ENCODE measurements around the gene COPS6.
A peak's percentile ranks its signal among the peaks of the same experiment; 100 is the strongest.

Gene COPS6

DNA sequence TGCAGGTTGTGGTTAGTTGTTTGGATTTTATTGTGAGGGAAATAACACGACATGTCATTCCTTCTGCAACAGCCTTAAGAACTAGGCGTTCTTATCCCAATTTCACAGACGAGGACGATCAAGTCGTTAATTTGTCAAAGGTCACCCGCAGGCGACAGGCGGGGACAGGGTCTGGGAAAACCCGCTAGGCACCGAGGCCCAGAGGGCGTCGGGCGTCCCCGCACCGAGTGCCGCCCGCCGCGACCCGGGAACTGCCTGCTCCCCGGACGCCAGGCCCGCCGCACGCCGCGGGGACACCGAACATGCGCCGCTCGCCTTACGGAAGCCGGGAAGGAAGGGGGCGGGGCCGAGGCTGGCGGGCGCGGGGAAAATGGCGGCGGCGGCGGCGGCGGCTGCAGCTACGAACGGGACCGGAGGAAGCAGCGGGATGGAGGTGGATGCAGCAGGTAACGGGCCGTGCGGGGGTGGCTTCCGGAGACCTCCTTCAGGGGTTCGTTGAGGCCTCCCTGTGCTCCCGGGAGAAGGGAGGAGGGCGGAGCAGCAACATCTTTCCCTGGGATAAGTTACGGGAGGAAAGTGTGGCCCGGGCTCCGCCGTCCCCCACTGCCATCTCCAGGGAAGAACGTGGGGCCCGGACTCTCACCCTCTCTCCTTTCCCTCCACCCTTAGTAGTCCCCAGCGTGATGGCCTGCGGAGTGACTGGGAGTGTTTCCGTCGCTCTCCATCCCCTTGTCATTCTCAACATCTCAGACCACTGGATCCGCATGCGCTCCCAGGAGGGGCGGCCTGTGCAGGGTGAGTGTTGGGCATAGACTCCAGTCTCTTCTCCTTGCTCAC, at the start of gene COPS6:
COPS6 (plus strand) TSS at position 349 of the 837 bp plus-strand sequence; CDS start at position 371, 22 bp downstream.
- peak; percentile 85 for DNase-seq (ENCODE audit: low spot score)

DNA sequence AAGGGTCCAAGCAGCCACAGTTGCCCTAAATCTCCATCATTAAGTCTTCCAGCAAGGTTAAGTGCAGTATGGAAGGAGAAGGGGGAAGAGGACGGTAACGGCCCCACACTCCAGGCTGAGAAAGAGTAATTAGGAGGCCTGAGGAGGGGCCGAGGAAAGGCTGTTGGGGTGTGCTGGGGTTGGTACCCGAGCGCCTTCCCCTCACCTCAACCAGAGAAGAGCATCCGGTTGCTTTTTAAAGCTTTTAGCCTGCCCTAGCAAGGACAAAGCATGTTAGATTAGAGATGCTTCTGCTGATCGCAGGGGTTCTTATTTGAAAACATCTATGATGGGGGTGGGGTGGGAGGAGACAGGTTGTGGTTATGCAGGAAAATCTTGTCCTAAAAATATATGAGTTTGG, 48.2 kb upstream of the COPS6 start:
- DNase-seq (ENCODE audit: low spot score), result no peak

DNA sequence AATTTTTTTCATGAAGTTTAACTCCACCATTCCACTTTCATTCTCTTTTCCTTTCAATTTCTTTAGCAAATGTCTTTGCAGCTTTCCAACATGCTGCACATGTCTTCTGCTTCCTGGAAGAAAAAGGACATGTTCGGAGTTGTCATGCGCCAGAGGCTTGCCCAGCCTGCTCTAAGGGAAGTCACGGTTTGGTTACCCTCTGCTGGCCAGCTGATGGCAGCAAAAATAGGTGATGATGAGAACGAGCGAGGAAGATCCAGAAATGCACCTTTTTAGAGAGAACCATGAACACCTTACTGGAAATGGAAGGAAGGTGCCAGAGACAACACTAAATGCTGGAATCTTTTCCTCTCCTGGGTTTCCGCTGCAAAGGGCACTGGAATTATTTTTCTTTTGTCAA, 44.1 kb upstream of the COPS6 start:
- no peak for DNase-seq (ENCODE audit: low spot score)

DNA sequence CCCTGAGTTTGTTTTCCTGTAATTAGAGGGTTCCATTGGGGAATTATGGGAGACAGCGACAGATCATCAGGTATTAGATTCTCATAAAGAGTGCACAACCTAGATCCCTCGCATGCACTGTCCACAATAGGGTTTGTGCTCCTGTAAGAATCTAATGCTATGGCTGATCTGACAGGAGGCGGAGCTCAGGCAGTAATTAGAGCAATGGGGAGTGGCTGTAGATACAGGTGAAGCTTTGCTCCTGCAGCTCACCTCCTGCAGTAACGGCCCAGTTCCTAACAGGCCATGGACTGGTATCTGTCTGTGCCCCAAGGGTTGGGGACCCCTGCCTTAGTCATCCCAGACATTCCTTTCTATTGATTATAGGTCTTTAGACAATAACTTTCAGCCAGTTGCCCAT, 40.1 kb upstream of the COPS6 start:
- DNase-seq (ENCODE audit: low spot score), result no peak

DNA sequence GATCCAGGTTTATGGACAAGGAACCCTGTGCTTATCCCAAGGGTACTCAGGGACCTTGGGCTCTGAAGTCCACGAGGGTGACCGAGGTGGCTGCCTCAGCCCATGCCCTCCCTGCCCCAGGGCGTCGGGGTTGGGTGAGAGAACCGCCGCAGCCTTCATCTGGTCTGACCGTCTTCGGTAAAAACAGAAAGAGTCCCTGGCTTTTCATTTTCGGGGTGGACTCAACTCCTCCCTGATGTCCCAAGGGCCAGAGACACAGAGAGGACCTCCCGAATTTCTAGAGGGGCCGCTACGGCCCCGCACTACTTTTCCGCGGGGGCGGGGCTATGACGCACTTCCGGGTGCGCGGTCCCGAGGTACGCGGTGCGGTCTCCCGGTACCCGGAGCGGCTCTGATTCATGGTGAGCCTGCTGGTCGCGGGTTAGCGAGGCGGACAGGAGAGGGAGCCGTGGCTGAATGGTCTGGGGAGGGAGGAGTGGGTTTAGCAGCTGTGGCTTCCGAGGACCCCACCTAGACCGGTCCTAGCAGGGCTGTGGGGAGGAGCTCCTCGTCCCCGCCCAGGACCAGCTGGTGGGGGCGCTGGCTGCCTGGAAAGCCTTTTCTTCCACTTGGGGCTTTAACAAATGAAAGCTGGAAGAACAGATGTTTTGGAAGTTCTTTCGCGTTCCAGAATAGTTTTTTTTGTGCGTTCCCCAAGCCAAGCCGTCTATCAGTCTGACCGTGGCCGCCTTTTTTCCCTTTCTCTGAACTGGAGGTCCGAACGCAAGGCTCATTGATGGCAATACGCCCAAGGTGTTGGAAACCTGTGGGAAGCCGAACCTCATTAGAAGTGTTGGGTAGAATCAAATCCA, 39.1 kb upstream of the COPS6 start, which contains the start of gene ZSCAN21:
ZSCAN21 (plus strand) TSS at position 334 of the 851 bp plus-strand sequence. CDS start 7,233 bp downstream, outside the sequence.
- DNase-seq (ENCODE audit: low spot score), result peak; percentile 83

DNA sequence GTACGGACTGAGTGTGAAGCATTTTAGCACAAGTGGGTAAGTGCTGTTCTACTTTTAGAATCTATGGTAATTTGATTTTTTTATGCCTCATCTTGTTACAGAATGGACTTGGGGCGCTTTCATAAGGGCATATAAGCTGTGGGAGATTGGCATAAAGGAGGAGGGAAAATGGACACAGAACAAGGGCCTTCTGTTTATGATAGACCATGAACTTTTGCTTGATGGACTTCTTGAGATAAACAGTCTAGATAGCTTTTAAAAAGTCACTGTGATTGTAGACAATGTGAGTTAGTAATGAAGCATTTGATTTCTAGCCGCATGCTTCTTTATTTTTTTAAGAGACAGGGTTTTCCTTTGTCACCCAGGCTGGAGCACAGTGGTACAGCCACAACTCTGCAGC, 37.2 kb upstream of the COPS6 start:
- DNase-seq (ENCODE audit: low spot score), result no peak

DNA sequence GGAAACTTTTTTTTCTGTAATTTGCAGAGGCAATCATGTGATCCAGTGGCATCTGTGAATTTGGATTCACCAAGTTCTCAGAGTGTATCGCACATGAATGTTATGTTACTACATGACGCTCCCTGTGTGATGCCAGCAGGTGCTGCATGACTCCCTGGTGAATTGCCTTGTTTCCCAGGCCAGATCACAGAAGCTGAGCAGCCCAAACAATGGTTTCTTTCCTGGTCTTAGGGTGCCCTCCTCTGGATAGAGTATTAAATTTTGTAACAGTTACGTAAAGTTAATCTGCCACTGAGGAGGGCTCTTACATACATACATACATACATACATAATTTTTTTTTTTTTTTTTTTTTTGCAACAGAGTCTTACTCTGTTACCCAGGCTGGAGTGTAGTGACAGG, 35.6 kb upstream of the COPS6 start:
- peak; percentile 48 for DNase-seq (ENCODE audit: low spot score)

DNA sequence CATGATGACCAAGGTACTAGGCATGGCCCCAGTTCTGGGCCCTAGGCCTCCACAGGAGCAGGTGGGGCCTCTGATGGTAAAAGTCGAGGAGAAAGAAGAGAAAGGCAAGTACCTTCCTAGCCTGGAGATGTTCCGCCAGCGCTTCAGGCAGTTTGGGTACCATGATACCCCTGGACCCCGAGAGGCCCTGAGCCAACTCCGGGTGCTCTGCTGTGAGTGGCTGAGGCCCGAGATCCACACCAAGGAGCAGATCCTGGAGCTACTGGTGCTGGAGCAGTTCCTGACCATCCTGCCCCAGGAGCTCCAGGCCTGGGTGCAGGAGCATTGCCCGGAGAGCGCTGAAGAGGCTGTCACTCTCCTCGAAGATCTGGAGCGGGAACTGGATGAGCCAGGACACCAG, 31.8 kb upstream of the COPS6 start:
- no peak for DNase-seq (ENCODE audit: low spot score)

DNA sequence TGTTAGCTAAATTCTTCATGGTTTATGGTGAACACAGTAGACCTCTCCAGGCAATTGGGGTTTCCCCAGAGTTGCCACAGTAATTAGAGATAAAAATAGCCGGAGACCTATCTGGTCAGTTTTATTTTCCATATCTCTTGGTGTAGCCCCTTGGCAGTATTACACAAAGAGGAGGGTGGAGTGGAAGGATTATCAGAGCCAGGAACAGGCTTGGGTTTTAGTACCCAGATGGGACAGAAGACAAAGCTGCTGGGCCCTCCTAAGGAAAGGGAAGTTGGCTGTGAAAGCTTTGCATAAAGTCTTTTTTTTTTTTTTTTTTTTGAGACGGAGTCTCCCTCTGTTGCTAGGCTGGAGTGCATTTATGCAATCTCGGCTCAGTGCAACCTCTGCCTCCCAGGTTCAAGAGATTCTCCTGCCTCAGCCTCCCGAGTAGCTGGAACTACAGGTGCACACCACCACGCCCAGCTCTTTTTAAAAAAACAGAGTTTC, 29.5 kb upstream of the COPS6 start:
- no peak for DNase-seq (ENCODE audit: low spot score)

DNA sequence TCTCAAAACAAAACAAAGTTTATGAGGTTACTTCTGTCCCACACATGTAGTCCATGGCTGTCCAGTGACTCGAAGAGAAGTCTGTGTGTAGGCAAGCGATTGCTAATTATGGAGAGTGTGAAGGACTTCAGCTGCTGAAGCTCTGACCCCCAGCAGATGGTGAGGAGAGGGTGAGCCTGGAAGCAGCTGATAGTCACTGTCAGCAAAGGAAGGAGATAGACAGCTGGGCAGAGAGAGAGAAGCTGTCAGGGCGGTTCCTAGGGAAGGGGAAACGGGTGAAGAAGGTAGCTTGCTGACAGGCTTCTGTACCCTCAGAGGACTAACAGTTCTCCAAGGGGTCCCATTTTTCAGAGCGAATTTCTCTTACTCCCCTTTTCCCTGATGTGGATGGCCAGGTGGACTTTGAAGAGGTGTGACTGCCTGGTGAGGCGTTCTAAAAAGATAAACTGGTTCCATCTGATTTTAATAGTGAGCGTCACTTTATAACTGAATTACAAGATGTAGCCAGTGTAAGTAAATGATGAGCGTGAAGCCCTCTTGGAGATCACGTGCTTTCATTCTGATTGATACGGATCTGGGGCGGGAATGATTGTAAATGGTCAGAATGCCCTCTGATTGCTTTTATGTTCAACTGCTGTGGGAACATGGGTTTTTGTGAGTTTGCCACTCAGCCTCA, 27.1 kb upstream of the COPS6 start:
- DNase-seq (ENCODE audit: low spot score), result no peak

DNA sequence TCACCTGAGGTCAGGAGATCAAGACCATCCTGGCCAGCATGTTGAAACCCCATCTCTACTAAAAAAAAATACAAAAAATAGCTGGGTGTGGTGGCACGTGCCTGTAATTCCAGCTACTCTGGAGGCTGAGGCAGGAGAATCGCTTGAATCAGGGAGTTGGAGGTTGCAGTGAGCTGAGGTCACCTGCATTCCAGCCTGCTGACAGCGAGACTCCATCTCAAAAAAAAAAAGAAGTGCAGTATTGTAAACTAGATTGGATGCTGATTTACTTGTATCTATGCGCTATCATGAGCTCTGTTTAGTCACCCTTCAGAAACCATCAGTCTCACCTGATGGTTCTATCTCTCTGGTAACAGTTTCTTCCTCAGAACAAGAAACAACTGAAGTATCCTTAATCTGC, 25.4 kb upstream of the COPS6 start:
- no peak for DNase-seq (ENCODE audit: low spot score)

DNA sequence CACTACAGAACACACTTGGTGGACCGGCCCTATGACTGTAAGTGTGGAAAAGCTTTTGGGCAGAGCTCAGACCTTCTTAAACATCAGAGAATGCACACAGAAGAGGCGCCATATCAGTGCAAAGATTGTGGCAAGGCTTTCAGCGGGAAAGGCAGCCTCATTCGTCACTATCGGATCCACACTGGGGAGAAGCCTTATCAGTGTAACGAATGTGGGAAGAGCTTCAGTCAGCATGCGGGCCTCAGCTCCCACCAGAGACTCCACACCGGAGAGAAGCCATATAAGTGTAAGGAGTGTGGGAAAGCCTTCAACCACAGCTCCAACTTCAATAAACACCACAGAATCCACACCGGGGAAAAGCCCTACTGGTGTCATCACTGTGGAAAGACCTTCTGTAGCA, 24.6 kb upstream of the COPS6 start:
- no peak for DNase-seq (ENCODE audit: low spot score)

DNA sequence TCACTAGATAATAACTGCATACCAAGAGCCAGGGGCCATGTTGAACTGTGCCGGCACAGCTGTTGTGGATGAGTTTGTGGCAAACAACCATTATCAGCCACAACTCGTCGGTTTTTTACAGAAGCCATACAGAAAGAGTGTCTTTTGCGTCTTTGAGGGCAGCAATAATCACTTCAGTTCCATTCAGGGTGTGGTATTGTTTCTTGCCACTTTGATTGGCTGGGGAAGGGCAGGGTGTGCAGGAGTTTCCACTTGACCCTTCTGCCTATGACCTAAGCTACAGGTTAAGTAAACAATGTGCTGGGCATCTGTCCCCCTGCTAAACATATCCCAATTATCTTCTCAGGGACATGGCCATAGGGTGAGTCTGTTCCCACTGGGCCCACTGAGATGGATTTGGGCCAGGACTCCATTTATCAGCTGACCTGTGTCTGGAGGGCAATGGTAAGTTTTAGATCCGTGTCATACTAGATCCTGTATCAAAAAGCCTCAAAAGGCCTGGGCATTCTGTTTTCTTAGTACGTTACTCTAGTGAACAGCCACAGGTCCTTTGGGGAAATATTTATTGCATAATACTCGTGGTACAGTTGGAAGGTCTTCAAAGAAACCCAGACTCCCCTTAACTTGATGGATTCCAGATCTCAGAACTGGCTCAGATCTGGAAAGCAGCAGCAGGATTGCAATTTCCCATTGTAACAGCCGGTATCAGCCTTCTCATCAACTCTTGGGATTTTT, 23.1 kb upstream of the COPS6 start:
- DNase-seq (ENCODE audit: low spot score), result no peak

DNA sequence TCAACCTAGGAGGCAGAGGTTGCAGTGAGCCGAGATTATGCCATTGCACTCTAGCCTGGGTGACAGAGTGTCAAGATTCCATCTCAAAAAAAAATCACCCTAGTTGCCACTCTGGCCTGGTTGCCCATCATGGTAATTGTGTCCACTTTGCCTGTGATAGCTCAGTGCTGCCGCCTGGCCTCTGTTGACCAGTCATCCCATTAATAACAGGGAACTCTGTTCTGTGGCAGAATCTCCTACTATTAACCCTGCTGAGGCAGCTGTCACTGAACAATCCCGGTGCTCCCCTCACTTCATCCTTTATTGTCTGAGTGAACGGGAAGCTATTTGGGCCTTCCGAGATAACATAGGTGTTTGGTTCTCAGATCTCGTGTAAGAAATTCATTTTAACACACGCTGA, 21.8 kb upstream of the COPS6 start:
- DNase-seq (ENCODE audit: low spot score), result no peak

DNA sequence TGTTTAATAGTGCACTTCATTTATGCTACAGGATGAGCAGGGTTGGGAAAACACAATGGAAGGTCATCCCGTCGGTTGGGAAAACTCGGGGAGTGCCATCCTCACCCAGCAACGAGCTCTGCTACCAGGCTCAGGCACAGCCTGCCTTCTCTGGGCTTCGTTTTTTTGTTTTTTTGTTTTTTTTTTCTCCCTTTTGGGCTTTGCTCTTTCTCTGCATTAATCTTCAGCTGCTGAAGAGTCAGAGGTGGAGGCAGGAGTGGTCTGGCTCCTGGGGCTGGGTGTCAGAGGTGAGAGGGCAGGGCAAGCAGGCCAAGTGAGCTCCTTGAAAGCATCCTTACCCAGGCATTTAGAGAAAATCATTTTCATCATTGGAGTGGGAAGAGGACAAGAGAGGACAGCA, 18.8 kb upstream of the COPS6 start:
- no peak for DNase-seq (ENCODE audit: low spot score)

DNA sequence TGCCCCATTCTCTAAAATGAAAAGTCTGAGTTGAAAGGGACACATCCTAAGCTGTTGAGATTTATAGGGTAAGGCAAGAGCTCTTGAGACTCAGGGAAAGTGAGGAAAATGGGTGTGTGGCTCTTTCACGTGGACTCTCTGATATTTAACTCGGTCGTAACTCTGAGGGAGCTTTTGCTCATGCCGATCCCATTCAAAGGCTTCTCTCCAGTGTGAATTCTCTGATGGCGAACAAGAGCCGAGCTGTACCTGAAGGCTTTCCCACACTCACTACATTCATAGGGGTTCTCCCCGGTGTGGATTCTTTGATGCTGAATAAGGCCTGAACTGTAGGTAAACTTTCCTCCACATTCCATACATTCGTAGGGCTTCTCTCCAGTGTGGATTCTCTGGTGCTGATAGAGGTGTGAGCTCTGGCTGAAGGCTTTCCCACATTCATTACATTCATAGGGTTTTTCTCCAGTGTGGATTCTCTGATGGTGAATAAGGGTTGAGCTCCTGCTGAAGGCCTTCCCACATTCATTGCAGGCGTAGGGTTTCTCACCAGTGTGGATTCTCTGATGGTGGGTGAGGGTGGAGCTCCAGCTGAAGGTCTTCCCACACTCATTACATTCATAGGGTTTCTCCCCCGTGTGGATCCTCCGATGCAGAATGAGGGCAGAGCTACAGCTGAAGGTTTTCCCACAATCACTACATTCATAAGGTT, 17.6 kb upstream of the COPS6 start:
- DNase-seq (ENCODE audit: low spot score), result no peak

DNA sequence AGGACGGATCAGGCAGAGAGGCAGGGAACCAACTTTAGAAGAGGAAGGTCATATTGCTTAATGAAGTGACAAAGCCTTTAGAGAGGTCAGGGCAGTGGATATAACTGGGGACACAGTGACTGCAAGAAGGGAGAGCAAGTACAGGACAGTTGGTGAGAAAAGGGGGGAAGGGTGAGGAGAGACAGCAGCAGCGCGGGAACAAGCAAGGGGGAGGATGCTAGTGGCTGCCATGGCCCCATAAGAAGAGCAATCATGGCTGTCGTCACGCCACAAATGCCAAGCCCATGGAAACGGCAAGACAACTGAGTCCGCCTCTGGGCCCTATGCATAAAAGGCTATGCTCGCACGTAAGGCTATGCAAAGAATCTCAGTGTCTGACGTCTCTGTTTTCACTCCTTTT, 16.3 kb upstream of the COPS6 start:
- no peak for DNase-seq (ENCODE audit: low spot score)

DNA sequence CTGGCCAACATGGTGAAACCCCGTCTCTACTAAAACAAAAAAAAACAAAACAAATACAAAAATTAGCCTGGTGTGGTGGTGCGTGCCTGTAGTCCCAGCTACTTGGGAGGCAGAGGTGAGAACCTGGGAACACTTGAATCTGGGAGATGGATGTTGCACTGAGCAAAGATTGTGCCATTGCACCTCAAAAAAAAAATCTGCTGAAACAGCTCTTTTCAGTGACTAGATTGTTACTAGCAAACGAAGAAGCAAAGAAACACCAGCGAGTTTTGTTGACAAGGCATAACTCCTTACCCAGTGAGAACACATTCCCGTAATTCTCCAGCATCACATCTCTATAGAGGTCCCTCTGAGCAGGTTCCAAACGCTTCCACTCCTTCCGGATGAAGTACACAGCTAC, 13.9 kb upstream of the COPS6 start:
- no peak for DNase-seq (ENCODE audit: low spot score)

DNA sequence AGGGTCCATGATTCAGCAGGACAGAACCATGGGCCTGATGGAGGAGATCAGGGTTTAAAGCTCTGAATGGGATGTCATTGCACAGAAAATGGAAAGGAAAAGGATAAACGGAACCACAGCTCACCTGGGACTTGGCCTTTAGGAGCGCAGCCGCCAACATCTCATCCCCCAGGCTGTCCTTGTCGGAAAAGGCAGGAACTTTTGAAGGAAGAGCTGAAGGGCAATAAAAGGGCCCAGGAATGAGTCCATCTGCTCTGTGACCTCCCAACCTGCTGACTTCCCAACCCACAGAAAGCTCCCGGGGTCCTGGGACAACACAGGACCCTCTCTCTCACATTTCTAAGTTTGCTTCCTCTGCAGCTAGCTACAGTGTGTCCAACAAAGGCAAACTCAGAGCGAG, 13.4 kb upstream of the COPS6 start:
- no peak for DNase-seq (ENCODE audit: low spot score)

DNA sequence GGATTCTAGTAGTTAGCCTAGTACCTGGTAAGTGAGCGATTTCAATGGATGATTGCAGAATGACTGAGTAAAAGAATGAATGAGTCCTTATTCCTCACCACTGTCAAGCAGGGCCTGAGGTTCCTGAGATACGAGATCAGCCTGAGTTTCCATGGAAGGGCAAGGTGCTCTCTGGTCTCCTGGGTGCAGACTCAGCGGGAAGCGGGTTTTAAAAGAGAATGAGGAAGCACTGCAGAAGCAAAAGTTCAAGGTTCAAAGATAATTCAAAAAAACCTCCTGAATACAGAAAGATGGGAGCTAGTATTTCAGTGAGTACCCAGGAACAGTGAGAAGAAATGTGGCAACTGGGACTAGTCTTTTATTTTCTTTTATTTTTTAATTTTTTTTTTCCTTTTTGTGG, 11.6 kb upstream of the COPS6 start:
- DNase-seq (ENCODE audit: low spot score), result no peak

DNA sequence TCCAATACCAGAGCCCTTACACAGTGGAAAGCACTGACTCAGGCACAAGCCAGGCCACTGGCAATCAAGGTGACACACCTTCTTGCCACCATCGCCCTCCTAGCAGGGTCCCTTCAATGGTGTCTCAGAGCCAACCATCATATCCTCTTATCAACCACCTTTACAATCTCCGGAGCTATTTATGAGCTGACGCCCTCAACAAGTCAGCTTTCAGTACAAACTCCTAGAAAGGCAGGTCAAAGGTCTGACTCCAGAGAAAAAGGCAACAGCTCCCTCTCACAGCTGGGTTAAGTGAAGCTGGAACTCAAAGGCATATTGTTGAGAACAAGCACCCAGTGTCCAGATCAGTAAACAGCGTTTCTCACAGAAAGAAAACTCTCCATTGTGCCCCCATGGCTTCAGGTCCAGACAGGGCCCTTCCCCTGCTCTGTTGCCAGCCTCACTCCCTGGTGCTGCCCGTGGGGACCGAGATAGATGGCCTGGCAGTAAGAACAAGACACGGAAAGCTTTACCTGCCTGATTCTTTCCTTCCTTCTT, 9.7 kb upstream of the COPS6 start:
- no peak for DNase-seq (ENCODE audit: low spot score)

All from CD4-positive, alpha-beta T cell treated with Interleukin-2 at 100 ng/mL for 4 hours (primary cell).